Neuronal stem cell (in vitro differentiated cells): ENCODE measurements around the gene NCLN.
A peak's percentile ranks its signal among the peaks of the same experiment; 100 is the strongest.

Experiments
- DNase-seq: peaks from one replicate; pipeline ENCODE4 v3.0.0-alpha.2; 2013; ENCODE audit warnings: low spot score
- H2AFZ ChIP-seq: one replicate; pipeline ENCODE4 v1.6.1; 2013; ENCODE audit warnings: mild to moderate bottlenecking, low read length, inconsistent platforms
- H2AK5ac ChIP-seq: 2 replicates; pipeline ENCODE4 v1.6.1; 2013; ENCODE audit warnings: low read depth, mild to moderate bottlenecking, inconsistent platforms, low read length, moderate library complexity, mixed read lengths
- H2BK120ac ChIP-seq: 2 replicates; pipeline ENCODE4 v1.6.1; 2013; ENCODE audit warnings: low read depth, mild to moderate bottlenecking, inconsistent platforms, low read length, moderate library complexity, mixed read lengths
- H2BK12ac ChIP-seq: one replicate; pipeline ENCODE4 v1.6.1; 2013; ENCODE audit warnings: low read length, inconsistent platforms
- H2BK15ac ChIP-seq: 2 replicates; pipeline ENCODE4 v1.6.1; 2013; ENCODE audit warnings: mild to moderate bottlenecking, low read length, inconsistent platforms, mixed read lengths
- H2BK5ac ChIP-seq: one replicate; pipeline ENCODE4 v1.6.1; 2013; ENCODE audit warnings: inconsistent platforms, mild to moderate bottlenecking, low read length, moderate library complexity
- H3K14ac ChIP-seq: one replicate; pipeline ENCODE4 v1.6.1; 2013; ENCODE audit warnings: low read length, inconsistent platforms
- H3K18ac ChIP-seq: 2 replicates; pipeline ENCODE4 v1.6.1; 2013; ENCODE audit warnings: low read length, inconsistent platforms
- H3K23ac ChIP-seq: 2 replicates; pipeline ENCODE4 v1.6.1; 2013; ENCODE audit warnings: low read depth, mild to moderate bottlenecking, mixed read lengths, low read length, inconsistent platforms; ENCODE audit not compliant: poor library complexity
- H3K27ac ChIP-seq: replicated peaks from 3 replicates; pipeline ENCODE4 v1.5.1; 2013; ENCODE audit warnings: low read length, inconsistent platforms
- H3K27me3 ChIP-seq, 3 experiments: 2 replicates each; pipeline ENCODE4 v1.6.1; 2013; ENCODE audit warnings: low read length in 3 of 3, mild to moderate bottlenecking in 2 of 3, inconsistent platforms in 1 of 3, low read depth in 1 of 3, mixed read lengths in 1 of 3, moderate library complexity in 1 of 3; ENCODE audit not compliant: control insufficient read depth in 3 of 3, insufficient read depth in 3 of 3
- H3K36me3 ChIP-seq, 2 donors: replicated peaks in 1 of 2; 2 replicates each; pipeline ENCODE4 v1.6.1; 2013; ENCODE audit warnings: low read length in 2 of 2; ENCODE audit not compliant: control insufficient read depth in 2 of 2, insufficient read depth in 2 of 2
- H3K4ac ChIP-seq: 2 replicates; pipeline ENCODE4 v1.6.1; 2013; ENCODE audit warnings: inconsistent platforms, mild to moderate bottlenecking, low read length, moderate library complexity
- H3K4me1 ChIP-seq, 2 donors: 1 replicate in 1 of 2; 2 replicates in 1 of 2; pipeline ENCODE4 v1.6.1; 2013; ENCODE audit warnings: low read length in 2 of 2, low read depth in 1 of 2; ENCODE audit not compliant: control insufficient read depth in 2 of 2, insufficient read depth in 1 of 2
- H3K4me2 ChIP-seq: one replicate; pipeline ENCODE4 v1.6.1; 2013; ENCODE audit warnings: mild to moderate bottlenecking, low read length, inconsistent platforms; ENCODE audit not compliant: insufficient read depth, poor library complexity, severe bottlenecking
- H3K4me3 ChIP-seq, 2 donors: 2 replicates each; pipeline ENCODE4 v1.5.1; 2013; ENCODE audit warnings: low read length in 2 of 2, mild to moderate bottlenecking in 2 of 2, inconsistent platforms in 1 of 2, moderate library complexity in 1 of 2
- H3K79me1 ChIP-seq: one replicate; pipeline ENCODE4 v1.6.1; 2013; ENCODE audit warnings: low read depth, mild to moderate bottlenecking, inconsistent platforms, low read length, moderate library complexity
- H3K9ac ChIP-seq: one replicate; pipeline ENCODE4 v1.6.1; 2013; ENCODE audit warnings: mild to moderate bottlenecking, low read depth, low read length, inconsistent platforms; ENCODE audit not compliant: poor library complexity
- H3K9me3 ChIP-seq, 2 donors: replicated peaks in 1 of 2; 2 replicates each; pipeline versions ENCODE3 to v1.6.1; 2013; ENCODE audit warnings: low read length in 2 of 2, mild to moderate bottlenecking in 2 of 2, inconsistent platforms in 1 of 2, low read depth in 1 of 2, mixed read lengths in 1 of 2, moderate library complexity in 1 of 2; ENCODE audit not compliant: control insufficient read depth in 2 of 2, insufficient read depth in 1 of 2
- H4K8ac ChIP-seq: one replicate; pipeline ENCODE4 v1.6.1; 2013; ENCODE audit warnings: low read depth, mild to moderate bottlenecking, inconsistent platforms, low read length, moderate library complexity
- H4K91ac ChIP-seq: one replicate; pipeline ENCODE4 v1.6.1; 2013; ENCODE audit warnings: low read length, low read depth, mild to moderate bottlenecking, inconsistent platforms; ENCODE audit not compliant: poor library complexity
- WGBS, 2 donors: extraction: QIAGEN DNeasy Blood & Tissue Kit; methylation state at CpG; one replicate each; pipeline ENCODE4 v1.1.7; 2013; ENCODE audit warnings: missing lambda C conversion rate in 2 of 2, mixed read lengths in 1 of 2; ENCODE audit not compliant: insufficient read length in 2 of 2, insufficient replicate concordance in 1 of 2; ENCODE audit errors: extremely low coverage in 2 of 2; 5-methylcytosine and 5-hydroxymethylcytosine counted together

Gene NCLN

DNA sequence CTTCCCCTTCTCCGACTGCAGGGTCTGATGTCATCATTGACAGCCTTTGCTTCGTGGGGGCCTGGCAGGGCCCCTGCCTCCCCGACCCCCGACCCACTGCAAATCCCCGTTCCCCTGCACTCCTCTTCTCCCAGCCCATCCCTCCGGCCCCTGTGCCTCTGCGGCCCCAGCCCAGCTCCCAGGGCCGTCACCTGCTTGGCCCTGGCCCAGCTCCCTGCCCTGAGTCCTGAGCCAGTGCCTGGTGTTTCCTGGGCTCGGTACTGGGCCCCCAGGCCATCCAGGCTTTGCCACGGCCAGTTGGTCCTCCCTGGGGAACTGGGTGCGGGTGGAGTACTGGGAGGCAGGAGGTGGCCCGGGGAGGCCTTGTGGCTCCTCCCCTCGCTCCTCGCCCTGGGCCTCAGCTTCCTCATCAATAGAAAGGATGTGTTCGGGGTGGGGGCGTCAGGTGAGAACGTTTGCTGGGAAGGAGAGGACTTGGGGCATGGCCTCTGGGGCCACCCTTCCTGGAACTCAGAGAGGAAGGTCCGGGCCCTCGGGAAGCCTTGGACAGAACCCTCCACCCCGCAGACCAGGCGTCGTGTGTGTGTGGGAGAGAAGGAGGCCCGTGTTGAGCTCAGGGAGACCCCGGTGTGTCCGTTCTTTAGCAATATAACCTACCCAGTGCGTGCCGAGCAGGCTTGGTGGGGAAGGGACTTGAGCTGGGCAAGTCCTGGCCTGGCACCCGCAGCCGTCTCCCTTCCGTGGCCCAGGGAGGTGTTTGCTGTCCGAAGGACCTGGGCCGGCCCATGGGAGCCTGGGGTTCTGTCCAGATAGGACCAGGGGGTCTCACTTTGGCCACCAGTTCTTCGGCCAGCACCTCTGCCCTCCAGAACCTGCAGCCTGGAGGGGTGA, 22.8 kb downstream of the NCLN start:
- peak overlapping the region; percentile 21 for H3K14ac ChIP-seq
- no peak overlapping the region for H2AFZ ChIP-seq
- peaks cover 0 to 2% of the 10 kb centered on the region in 2 donors for H3K9me3 ChIP-seq
- peaks cover 19 to 51% of the 10 kb centered on the region in 2 donors for H3K36me3 ChIP-seq
- H3K4me1 ChIP-seq = peaks cover 1 to 4% of the 10 kb centered on the region in 2 donors
- no CpG with 5 or more reads among the region's 33 CpGs for WGBS, 2 donors
- no peak overlapping the region for H3K4me3 ChIP-seq
- H2BK12ac ChIP-seq = no peak overlapping the region
- no peak overlapping the region for H4K8ac ChIP-seq
- no peak overlapping the region for H2BK120ac ChIP-seq
- no peak overlapping the region for H3K4me2 ChIP-seq
- no peak for DNase-seq
- H3K27me3 ChIP-seq = no peaks in the 10 kb centered on the region
- H3K27ac ChIP-seq = no peak overlapping the region
- H3K23ac ChIP-seq = no peak overlapping the region
- H2BK5ac ChIP-seq = peak overlapping the region; percentile 39
- H2BK15ac ChIP-seq = no peak overlapping the region
- H3K4ac ChIP-seq = no peak overlapping the region
- no peak overlapping the region for H3K9ac ChIP-seq
- H2AK5ac ChIP-seq = no peak overlapping the region
- no peak overlapping the region for H3K18ac ChIP-seq
- H3K79me1 ChIP-seq = peaks cover 5% of the 10 kb centered on the region
- no peak overlapping the region for H4K91ac ChIP-seq

- Histone ChIP-seq H2AK5ac (no peak overlapping the region), H2BK15ac (no peak overlapping the region), H3K4me3 (no peak overlapping the region), H3K9me3 (peaks cover 0 to 2% of the 10 kb centered on the region in 2 donors), H3K9ac (no peak overlapping the region), H2BK5ac (no peak overlapping the region), H3K18ac (no peak overlapping the region), H4K91ac (no peak overlapping the region), H3K14ac (no peak overlapping the region), H3K4me2 (no peak overlapping the region), H2BK12ac (no peak overlapping the region), H4K8ac (no peak overlapping the region), H2BK120ac (no peak overlapping the region), H3K27ac (no peak overlapping the region), H3K36me3 (peaks cover 14 to 32% of the 10 kb centered on the region in 2 donors), H3K23ac (no peak overlapping the region), H3K4me1 (peaks cover 1 to 8% of the 10 kb centered on the region in 2 donors), H3K79me1 (peaks cover 5% of the 10 kb centered on the region), H2AFZ (no peak overlapping the region), H3K4ac (no peak overlapping the region), H3K27me3 (no peaks in the 10 kb centered on the region)
- no CpG with 5 or more reads among the region's 20 CpGs for WGBS, 2 donors
- no peak for DNase-seq
Measured at GRCh38 chr19:3210347-3211017, 24.8 kb downstream of the NCLN start.

DNA sequence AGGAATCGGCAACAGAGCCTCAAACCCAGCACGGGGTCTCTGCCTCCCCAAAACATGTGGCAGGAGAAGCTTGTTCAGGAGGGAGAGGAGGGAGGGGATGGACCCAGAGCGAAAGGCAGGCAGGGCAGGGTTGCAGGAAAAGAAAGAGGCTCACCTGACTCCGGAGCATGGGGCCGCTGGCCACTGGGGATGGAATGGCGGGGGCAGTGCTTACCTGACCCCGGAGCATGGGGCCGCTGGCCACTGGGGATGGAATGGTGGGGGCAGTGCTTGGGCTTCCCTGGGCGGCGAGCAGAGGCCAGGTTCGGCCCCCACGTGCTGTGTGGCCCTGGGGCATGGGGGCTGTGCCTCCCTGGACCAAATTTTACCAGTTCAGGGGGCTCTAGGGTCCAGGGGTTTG, 25.5 kb downstream of the NCLN start:
- H3K14ac ChIP-seq = no peak overlapping the region
- H4K91ac ChIP-seq = no peak overlapping the region
- no peak overlapping the region for H2BK5ac ChIP-seq
- H3K23ac ChIP-seq = no peak overlapping the region
- no peak overlapping the region for H3K4me2 ChIP-seq
- H2BK120ac ChIP-seq = no peak overlapping the region
- H2AFZ ChIP-seq = no peak overlapping the region
- peaks cover 1 to 8% of the 10 kb centered on the region in 2 donors for H3K4me1 ChIP-seq
- no peak overlapping the region for H4K8ac ChIP-seq
- no peaks in the 10 kb centered on the region for H3K27me3 ChIP-seq
- H3K18ac ChIP-seq = peak overlapping the region; percentile 19
- H3K36me3 ChIP-seq = peaks cover 13 to 27% of the 10 kb centered on the region in 2 donors
- no CpG with 5 or more reads among the region's 12 CpGs for WGBS, 2 donors
- H3K27ac ChIP-seq = no peak overlapping the region
- H2BK12ac ChIP-seq = no peak overlapping the region
- no peak for DNase-seq
- peaks cover 0 to 2% of the 10 kb centered on the region in 2 donors for H3K9me3 ChIP-seq
- no peak overlapping the region for H2AK5ac ChIP-seq
- peaks cover 4% of the 10 kb centered on the region for H3K79me1 ChIP-seq
- no peak overlapping the region for H3K4ac ChIP-seq
- no peak overlapping the region for H2BK15ac ChIP-seq
- H3K4me3 ChIP-seq = no peak overlapping the region
- H3K9ac ChIP-seq = no peak overlapping the region

DNA sequence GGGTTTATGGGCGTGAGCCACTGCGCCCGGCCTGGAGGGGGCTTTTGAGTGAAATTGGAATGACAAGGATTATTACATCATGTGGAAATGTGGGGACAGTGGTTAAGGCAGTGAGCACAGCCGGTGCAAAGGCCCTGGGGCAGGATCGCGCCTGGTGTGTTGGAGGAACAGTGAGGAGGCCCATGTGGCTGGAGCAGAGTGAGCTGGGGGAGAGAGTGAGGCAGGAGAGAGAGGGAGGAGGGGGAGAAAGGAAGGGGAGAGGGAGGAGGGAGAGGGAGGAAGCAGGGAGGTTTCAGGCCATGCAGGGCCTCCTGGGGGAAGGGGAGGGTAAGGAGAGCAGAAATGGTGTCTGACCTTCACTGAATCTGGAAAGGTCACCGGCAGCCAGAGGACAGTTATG, 27.4 kb downstream of the NCLN start:
- Histone ChIP-seq H3K4me2 (no peak overlapping the region), H3K27ac (no peak overlapping the region), H2BK12ac (no peak overlapping the region), H3K23ac (no peak overlapping the region), H2AFZ (no peak overlapping the region), H3K18ac (no peak overlapping the region), H2BK120ac (no peak overlapping the region), H3K9ac (no peak overlapping the region), H3K14ac (no peak overlapping the region), H3K79me1 (peaks cover 2% of the 10 kb centered on the region), H3K4ac (no peak overlapping the region), H3K9me3 (peaks cover 0 to 2% of the 10 kb centered on the region in 2 donors), H4K8ac (no peak overlapping the region), H2AK5ac (no peak overlapping the region), H3K27me3 (no peaks in the 10 kb centered on the region), H3K36me3 (peaks cover 5 to 8% of the 10 kb centered on the region in 2 donors), H4K91ac (no peak overlapping the region), H2BK15ac (no peak overlapping the region), H2BK5ac (no peak overlapping the region), H3K4me1 (peaks cover 1 to 4% of the 10 kb centered on the region in 2 donors), H3K4me3 (no peak overlapping the region)
- WGBS, 2 donors = no CpG with 5 or more reads among the region's 7 CpGs
- DNase-seq = no peak
